SU-DHL-6 (cell line): Measurements from ENCODE around the gene HSPH1.

Experiments
- EZH2phosphoT487 ChIP-seq: fragments of 200-600 bp; sonication (generic), shearing (Covaris generic); conservative IDR thresholded peaks from 2 replicates; pipeline ENCODE4 v1.6.1; 2018; ENCODE audit warnings: mild to moderate bottlenecking, antibody characterized with exemption, low read length, moderate library complexity, mixed read lengths
- TF ChIP-seq, protein P1 (sequence below): fragments of 200-600 bp; sonication (generic); IDR thresholded peaks from one replicate; pipeline ENCODE4 v1.5.1; 2017; ENCODE audit warnings: antibody characterized with exemption, mild to moderate bottlenecking, low read length, moderate library complexity; ENCODE audit not compliant: insufficient read depth, poor library complexity, severe bottlenecking

DNA sequence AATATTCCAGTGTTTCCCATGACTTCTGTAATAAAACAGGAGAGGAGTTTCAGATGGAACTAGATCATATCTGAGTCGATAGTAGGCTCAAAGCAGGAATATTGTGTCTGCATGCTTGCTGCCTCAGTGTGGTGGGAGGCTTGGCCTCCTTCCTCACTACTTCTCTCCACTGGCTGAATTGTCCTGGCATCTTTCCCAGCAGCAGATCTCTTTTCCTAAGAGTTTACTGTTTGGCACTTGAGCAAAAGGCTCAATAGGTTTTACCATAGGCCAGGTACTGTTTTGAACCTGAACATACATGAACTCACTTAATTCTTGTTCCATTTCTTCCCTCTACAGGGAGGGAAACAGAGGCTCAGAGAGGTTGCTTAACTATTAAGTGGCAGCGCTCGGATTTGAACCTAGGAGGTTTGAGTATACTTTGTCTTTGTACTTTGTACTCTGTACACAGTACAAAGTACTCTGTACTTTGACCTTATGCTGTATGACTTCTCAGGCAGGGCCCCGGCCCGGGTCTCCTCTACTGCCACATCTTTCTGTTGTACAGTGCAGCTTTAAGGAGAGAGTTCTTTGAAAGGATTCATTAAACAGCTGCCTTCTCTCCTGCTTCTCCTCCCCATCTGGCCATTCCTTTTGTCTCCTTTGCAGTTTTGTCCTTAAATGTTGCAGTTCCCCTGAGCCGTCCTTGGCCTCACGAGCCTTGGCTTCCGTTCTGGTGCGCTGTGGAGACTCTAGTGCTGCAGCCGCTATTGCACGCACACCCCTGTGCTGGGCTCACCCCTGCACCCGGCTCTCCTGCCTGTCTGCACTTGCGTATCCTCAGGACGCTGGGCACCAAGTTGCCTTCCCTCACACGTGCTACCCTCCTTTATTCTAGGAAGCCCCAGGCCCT lies 46.2 kb upstream of the HSPH1 start:
- TF ChIP-seq, protein P1, sequence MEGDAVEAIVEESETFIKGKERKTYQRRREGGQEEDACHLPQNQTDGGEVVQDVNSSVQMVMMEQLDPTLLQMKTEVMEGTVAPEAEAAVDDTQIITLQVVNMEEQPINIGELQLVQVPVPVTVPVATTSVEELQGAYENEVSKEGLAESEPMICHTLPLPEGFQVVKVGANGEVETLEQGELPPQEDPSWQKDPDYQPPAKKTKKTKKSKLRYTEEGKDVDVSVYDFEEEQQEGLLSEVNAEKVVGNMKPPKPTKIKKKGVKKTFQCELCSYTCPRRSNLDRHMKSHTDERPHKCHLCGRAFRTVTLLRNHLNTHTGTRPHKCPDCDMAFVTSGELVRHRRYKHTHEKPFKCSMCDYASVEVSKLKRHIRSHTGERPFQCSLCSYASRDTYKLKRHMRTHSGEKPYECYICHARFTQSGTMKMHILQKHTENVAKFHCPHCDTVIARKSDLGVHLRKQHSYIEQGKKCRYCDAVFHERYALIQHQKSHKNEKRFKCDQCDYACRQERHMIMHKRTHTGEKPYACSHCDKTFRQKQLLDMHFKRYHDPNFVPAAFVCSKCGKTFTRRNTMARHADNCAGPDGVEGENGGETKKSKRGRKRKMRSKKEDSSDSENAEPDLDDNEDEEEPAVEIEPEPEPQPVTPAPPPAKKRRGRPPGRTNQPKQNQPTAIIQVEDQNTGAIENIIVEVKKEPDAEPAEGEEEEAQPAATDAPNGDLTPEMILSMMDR = no peak
- no peak for TF ChIP-seq EZH2phosphoT487
